Adrenal gland (tissue), 12 donors: ENCODE data around the gene AFF1. TPM values are rescaled to one million over a fixed set of nuclear protein-coding genes. Genes with fewer than 3 reads are reported as not detected.

ENCODE experiments used
- DNase-seq, 7 donors: peaks; one replicate each; pipeline ENCODE4 v3.0.0-alpha.2; 2019 to 2020
- H3K27ac ChIP-seq, 5 donors: fragments of 200-600 bp; sonication (generic) in 4 of 5; 1 replicate in 3 of 5; 2 replicates in 2 of 5; pipeline versions ENCODE4 v1.5.1 to v1.8.0; 2016 to 2020; ENCODE audit warnings: mild to moderate bottlenecking in 1 of 5
- H3K27me3 ChIP-seq: fragments of 200-600 bp; 2 replicates; pipeline ENCODE4 v1.8.0; 2021
- H3K36me3 ChIP-seq, 2 donors: fragments of 200-600 bp; replicated peaks in 1 of 2; 1 replicate in 1 of 2; 2 replicates in 1 of 2; pipeline versions ENCODE4 v1.5.1 to v1.8.0; 2018 to 2022
- H3K4me1 ChIP-seq, 2 donors: fragments of 200-600 bp; replicated peaks in 1 of 2; 1 replicate in 1 of 2; 2 replicates in 1 of 2; pipeline versions ENCODE4 v1.5.1 to v1.8.0; 2018 to 2021
- H3K4me3 ChIP-seq, 4 donors: fragments of 200-600 bp; sonication (generic) in 3 of 4; one replicate each; pipeline ENCODE4 v1.5.1; 2016 to 2018
- H3K9me3 ChIP-seq, 3 donors: fragments of 200-600 bp; sonication (generic) in 1 of 3; replicated peaks in 1 of 3; 1 replicate in 2 of 3; 2 replicates in 1 of 3; pipeline versions ENCODE4 v1.5.1 to v1.8.0; 2016 to 2021
- CTCF ChIP-seq, 6 experiments: fragments of 450-650 bp in 4 of 6; fragments of 200-600 bp in 2 of 6; sonication (generic) in 1 of 6; IDR thresholded peaks; 1 replicate in 5 of 6; 2 replicates in 1 of 6; pipeline versions ENCODE4 v1.5.1 to v1.8.0; 2016 to 2021; ENCODE audit warnings: antibody characterized with exemption in 6 of 6, mild to moderate bottlenecking in 2 of 6, moderate library complexity in 1 of 6
- POLR2A ChIP-seq, 2 donors: fragments of 450-650 bp; IDR thresholded peaks; one replicate each; pipeline ENCODE4 v1.6.1; 2017; ENCODE audit warnings: antibody characterized with exemption in 2 of 2, mild to moderate bottlenecking in 2 of 2, moderate library complexity in 1 of 2
- WGBS, 4 donors: extraction: QIAGEN DNeasy Blood & Tissue Kit in 2 of 4; methylation state at CpG; one replicate each; pipeline versions ENCODE4 v1.1.5 to v1.1.7; 2013 to 2017; 5-methylcytosine and 5-hydroxymethylcytosine counted together
- intact Hi-C, 2 donors: fragments of 100-400 bp; cut with DNase I; formaldehyde crosslinking; loops; one replicate each; pipeline versions ENCODE4 v1.14.1 to v1.15.0; 2022 to 2023
- polyA plus RNA-seq, 3 donors: library from polyadenylated mRNA; stranded (reverse); fragments of 200-250 nt in 2 of 3; fragments of 350-450 nt in 1 of 3; fragmentation: Illumina TruSeq in 1 of 3; extraction: RNeasy Lipid Tissue Mini Kit (QIAGEN cat#74804) in 1 of 3; gene quantifications; one replicate each; pipeline ENCODE4 v1.2.3, GENCODE V29; 2013 to 2014
- total RNA-seq, 9 donors: library from RNA; depleted of rRNA in 4 of 9; stranded (reverse); fragments of >200 nt in 4 of 9; fragments of 120-200 nt in 1 of 9; fragmentation: NEBNext Ultra II Directional in 1 of 9; extraction: Animal tissue kit (Norgen Biotek cat#: 25700) in 1 of 9; gene quantifications; one replicate each; pipeline versions ENCODE4 v1.1.0 to v1.2.4, GENCODE V29; 2013 to 2023
- donor health status: healthy with polysubstance abuse.
- donor health status: Bipolar disorder and iron deficiency.
- donor health status: DM: yes; HTN: yes; CAD: no.
- donor health status: DM: no; HTN: no; CAD: no.
- donor health status: DM: no; HTN: no; CAD: no.
- donor health status: DM: yes; HTN: yes; CAD: no.

Gene AFF1
- total and polyA plus RNA-seq, 12 donors: 9.9 to 109 (median 52.3) TPM

GRCh38 chr4:87120010-87120409 lies 185.2 kb downstream of the AFF1 start:
- Histone ChIP-seq H3K4me1 (peaks cover 0 to 32% of the 10 kb centered on the region in 2 donors), H3K4me3 (no peak overlapping the region), H3K9me3 (no peaks in the 10 kb centered on the region), H3K36me3 (peaks cover 0 to 38% of the 10 kb centered on the region in 2 donors), H3K27me3 (no peaks in the 10 kb centered on the region), H3K27ac (no peak overlapping the region)
- WGBS, 4 donors: 88 to 94% (median 91%) methylated on average over 4 of the region's 4 CpGs
- TF ChIP-seq CTCF (IDR thresholded peaks at IDR 0.05) (no peak), POLR2A (IDR thresholded peaks at IDR 0.05) (no peak)
- intact Hi-C loops: no loop called here
- no peak for DNase-seq

- 71 to 95% (median 86%) methylated on average over 18 of the region's 18 CpGs for WGBS, 4 donors
- peak in 4 of 7 donors; percentile 33 to 69 (median 39) for DNase-seq
- no peak overlapping the region for H3K4me3 ChIP-seq
- H3K27ac ChIP-seq: peak overlapping the region in 1 of 5 donors; percentile 2
- peaks cover 0 to 38% of the 10 kb centered on the region in 2 donors for H3K36me3 ChIP-seq
- TF ChIP-seq POLR2A (IDR thresholded peaks at IDR 0.05) (no peak), CTCF (IDR thresholded peaks at IDR 0.05) (no peak)
- H3K27me3 ChIP-seq: no peaks in the 10 kb centered on the region
- peaks cover 0 to 32% of the 10 kb centered on the region in 2 donors for H3K4me1 ChIP-seq
- no peaks in the 10 kb centered on the region for H3K9me3 ChIP-seq
- intact Hi-C loops: no loop called here
Observed at GRCh38 chr4:87120411-87121162, 185.8 kb downstream of the AFF1 start.

- Histone ChIP-seq H3K27ac (peak overlapping the region in 1 of 5 donors; percentile 26), H3K27me3 (no peaks in the 10 kb centered on the region), H3K4me1 (peaks cover 0 to 32% of the 10 kb centered on the region in 2 donors), H3K9me3 (no peaks in the 10 kb centered on the region), H3K36me3 (peaks cover 0 to 38% of the 10 kb centered on the region in 2 donors), H3K4me3 (no peak overlapping the region)
- TF ChIP-seq POLR2A (IDR thresholded peaks at IDR 0.05): no peak
- TF ChIP-seq CTCF (IDR thresholded peaks at IDR 0.05): no peak
- 67 to 70% (median 68%) methylated on average over 4 of the region's 4 CpGs for WGBS, 4 donors
- intact Hi-C loops: no loop called here
- peak in 1 of 7 donors; percentile 28 for DNase-seq
Observed at GRCh38 chr4:87121341-87122065, 186.7 kb downstream of the AFF1 start.

GRCh38 chr4:87122252-87122651 lies 187.4 kb downstream of the AFF1 start:
- 82 to 87% (median 86%) methylated on average over 4 of the region's 4 CpGs for WGBS, 4 donors
- no peaks in the 10 kb centered on the region for H3K27me3 ChIP-seq
- peaks cover 0 to 32% of the 10 kb centered on the region in 2 donors for H3K4me1 ChIP-seq
- no peak overlapping the region for H3K27ac ChIP-seq
- no peak for DNase-seq
- TF ChIP-seq CTCF (IDR thresholded peaks at IDR 0.05) (no peak), POLR2A (IDR thresholded peaks at IDR 0.05) (no peak)
- no peaks in the 10 kb centered on the region for H3K9me3 ChIP-seq
- intact Hi-C loops: no loop called here
- peaks cover 0 to 38% of the 10 kb centered on the region in 2 donors for H3K36me3 ChIP-seq
- H3K4me3 ChIP-seq: no peak overlapping the region
